Measurements from ENCODE around the gene CPHXL2.
A peak's percentile ranks its signal among the peaks of the same experiment; 100 is the strongest.

CPHXL2 gene

DNA sequence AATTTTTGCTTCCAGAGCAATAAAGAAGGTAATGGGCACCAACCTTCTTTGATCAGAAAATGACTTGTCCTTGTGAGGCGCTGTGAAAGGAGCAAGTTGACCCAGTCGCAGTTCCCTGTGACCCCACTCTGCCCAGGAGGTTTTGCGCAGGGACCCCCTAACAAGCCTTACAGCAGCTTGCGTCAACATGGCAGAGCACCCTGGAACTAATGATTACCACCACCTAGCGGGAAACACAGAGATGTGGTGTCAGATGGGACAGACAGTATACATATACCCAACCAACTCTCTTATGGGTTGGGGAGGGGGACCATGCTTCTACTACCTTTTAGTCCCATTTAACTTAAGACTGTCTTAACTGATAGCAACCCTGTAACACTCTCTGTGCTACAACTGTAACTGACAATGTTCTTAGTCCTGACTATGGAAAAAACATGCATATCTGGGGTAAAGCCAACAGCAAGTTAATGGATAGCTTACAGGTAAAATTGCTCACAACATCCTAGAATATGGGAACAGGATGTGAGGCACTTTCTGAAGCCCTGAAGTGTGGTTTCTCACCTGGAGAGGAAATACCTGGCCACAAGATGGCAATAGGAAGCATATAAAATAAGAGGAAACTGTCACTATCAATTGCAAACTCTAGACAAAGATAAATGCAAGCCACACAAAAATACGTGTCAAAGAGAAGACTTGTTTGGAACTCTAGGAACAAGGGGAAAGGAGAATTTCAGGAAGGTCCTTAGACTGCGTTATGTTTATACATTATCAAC is 32.4 kb downstream of the CPHXL2 start:
- no peak for DNase-seq (ENCODE audit: low read depth in 3 of 3, low spot score in 1 of 3)

DNA sequence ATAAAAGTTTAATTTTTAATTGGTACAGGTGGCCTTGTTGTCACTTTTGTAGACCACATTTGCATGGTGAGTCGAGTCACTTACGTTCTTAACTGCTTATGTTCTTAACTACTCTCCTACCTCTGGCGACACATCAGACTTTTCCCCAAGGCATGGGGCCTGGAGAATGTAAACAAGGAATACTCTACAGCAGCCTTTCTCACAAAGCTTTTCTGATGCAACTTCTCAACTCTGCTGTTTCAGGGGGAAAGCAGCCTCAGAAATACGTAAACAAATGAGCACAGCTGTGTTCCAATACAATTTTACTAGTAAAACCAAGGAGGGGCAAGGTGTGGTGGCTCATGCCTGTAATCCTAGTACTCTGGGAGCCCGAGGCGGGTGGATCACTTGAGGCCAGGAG is 36.2 kb downstream of the CPHXL2 start:
- DNase-seq (ENCODE audit: low read depth in 3 of 3, low spot score in 1 of 3): no peak

DNA sequence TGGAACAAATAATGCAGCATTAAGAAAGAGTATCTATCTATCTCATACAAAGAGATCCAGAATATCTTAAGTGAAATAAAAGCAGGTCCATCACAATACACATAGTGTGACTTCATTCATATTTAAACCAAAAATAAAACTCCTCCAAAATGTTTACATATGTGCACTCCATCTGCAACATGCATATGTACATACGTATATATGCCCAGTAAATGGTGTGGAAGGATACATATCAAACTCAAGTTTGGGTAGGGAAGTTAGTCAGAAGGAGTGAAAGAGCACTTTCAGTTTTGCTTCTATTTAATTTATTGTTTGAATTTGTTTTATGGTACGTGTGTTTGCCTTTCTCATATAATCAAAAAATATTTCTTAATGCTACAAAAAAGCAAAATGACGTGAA is 41.8 kb downstream of the CPHXL2 start:
- no peak for DNase-seq (ENCODE audit: low read depth in 3 of 3, low spot score in 1 of 3)

DNA sequence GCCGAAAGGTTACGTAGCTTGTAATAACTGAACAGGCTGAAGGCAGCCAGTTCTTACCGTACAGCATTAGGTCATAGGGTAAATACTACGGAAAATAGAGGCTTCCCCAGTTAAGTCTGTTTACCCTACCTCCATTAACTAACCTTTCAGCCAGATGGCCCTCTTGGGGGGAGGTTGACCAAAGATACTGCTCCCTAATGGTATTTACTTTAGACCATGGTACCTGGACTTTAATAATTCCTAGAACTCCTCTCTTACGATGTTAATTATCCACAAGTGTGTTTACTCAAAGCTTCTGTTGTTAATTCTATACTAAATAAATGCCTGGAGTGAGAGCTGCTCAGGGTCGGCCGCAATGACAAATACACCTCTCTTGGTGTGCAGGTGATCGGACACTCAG is 44.0 kb downstream of the CPHXL2 start:
- DNase-seq (ENCODE audit: low read depth in 3 of 3, low spot score in 1 of 3): no peak

DNA sequence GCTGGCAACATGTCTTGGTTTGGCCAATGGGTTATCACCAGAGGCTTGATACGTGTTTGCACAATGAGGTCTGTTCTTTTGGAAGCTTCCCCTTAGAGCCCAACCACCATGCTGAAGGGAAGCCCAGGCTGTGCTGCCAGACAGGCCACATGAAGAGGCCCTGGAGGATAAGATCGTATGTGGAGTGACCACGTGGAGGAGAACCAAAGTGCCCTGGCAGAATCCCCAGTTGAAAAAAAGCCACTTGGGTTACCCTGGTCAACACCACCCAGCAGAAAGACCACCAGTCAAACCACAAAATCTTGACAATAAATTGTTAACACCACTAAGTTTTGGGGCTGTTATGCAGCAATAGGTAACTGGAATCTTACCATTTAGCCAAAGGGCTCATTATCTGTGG is 46.8 kb downstream of the CPHXL2 start:
- no peak for DNase-seq (ENCODE audit: low read depth in 3 of 3, low spot score in 1 of 3)

DNA sequence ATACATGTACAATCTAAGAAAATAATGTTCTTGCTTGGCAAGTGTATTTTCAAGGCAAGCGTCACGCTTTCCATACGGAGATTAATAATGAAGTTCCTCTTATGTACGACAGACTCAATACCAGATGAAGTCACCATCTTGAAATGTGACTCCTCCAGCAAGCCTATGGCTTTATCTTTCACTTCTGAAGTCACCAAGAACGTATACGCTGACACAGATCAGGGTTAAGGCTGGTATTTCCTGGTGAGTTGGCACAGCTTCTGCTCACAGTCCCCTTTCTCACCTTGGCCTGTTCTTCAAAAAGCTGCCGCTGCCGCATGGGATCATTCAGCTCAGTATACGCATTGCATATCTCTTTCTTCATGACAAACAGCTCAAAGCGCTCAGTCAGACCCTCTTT is 47.7 kb downstream of the CPHXL2 start:
- DNase-seq (ENCODE audit: low read depth in 3 of 3, low spot score in 1 of 3): no peak

DNA sequence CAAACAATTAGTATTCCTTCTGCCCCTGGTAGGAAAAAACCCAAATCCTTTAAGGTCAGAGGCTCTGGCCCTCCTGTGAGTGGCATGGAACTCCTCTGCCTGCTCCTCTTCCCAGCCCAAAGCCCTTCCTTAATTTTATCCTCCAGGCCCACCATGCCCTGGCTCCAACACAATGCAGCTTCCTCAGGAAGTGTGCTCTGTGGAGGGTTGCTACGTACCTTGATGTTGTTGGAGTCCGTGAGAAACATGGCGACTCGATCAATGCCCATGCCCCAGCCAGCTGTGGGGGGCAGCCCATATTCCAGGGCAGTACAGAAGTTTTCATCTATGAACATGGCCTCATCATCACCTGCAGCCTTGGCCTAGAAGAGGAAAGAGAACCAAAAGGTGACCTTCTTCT is 48.5 kb downstream of the CPHXL2 start:
- no peak for DNase-seq (ENCODE audit: low read depth in 3 of 3, low spot score in 1 of 3)

DNA sequence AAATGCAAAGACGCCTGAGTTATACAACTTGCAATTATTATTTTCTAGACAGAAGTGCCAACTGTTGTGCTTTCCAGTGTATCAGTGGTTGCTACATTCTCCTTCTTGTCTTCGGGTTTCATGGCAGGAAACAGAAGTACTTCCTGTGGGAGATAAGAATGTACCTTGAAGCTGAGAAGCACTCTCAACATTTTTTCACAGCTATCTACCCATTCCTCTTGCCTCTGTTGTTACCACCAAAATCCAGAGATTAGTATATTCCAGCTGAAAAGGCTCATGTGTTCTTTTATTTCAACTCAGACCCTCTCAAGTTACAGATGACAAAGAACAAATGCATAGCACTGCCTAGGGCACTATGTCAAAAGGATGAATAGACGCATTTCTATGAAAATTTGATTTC is 49.0 kb downstream of the CPHXL2 start:
- no peak for DNase-seq (ENCODE audit: low read depth in 3 of 3, low spot score in 1 of 3)

DNA sequence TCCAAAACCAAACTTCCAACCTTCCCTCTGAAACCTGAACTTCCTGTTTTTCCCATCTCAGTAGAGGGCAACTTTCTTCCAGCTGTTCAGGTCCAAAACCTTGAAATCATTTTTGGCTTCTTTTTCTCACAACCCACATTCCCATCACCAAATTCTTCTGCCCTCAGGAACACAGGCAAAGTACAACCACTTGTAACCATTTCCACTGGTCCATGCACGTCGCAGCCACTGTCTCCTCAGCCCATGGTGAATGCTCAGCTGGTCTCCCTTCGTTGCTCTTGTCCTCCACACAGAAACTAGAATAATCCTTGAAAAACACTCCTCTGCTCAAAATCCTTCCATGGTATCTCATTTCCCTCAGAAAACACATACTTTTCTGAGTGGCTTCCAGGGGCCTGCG is 50.0 kb downstream of the CPHXL2 start:
- DNase-seq (ENCODE audit: low read depth in 3 of 3, low spot score in 1 of 3): no peak

DNA sequence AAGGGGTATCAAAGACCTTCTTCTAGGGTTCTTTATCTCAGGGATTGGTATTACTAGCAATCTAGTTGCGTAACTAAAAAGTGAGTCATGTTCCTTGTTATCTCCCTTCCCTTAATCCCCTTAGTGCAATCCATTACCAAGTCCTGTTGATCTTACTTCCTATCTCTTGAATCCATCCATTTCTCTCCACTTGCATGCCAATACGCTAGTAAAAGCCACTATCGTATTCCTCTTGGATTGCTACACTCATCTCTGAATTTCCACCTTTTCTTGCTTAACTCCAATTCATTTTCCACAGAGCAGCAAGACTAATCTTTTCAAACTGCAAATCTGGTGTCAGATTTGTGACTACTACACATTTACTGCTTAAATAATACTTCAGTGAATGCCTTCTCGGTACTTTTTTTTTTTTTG is 51.9 kb downstream of the CPHXL2 start:
- no peak for DNase-seq (ENCODE audit: low read depth in 3 of 3, low spot score in 1 of 3)

DNA sequence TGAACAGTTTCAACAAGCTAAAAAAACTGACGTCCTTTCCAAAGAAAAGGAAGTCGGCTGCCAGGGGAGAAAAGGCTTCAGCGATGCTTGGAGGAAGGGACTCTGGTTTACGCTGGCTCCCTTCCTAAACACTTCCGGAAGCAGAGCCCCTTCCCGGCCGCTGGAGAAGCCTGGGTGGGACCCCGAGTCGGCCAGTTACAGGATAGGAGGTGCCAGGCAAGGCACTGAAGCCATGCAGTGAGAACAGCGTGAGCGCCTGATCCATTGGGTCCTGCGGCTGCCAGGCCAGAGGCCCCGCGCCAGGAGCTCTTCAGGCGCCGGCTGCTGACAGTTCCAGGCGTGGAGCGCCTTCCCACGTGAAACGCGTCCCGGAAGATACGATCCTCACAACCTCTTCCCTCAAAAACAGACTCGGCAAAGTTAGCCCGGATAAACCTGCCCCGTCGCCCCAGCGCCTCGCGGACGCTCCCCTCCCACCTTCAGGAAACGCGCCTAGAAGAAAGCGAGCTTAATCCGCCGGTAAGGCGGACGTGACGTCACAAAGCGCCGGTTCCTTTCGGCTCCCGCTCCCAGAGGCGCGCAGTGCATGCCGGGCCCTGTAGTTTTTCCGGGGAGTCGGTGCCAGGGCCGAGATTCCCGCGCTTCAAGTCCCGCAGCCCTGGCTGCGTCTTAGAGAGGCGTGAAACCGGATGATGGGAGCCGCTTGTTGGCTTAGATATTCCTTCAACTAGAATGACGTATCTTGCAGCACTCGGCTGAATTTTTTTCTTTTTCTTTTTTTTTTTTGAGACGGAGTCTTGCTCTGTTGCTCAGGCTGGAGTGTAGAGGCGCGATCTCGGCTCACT is 53.8 kb downstream of the CPHXL2 start, which contains the start of gene ADAT1:
TSS of gene ADAT1 (minus strand) at position 521 of the 845 bp plus-strand sequence. CDS start 2,482 bp downstream, outside the sequence.
- DNase-seq (ENCODE audit: low read depth in 3 of 3, low spot score in 1 of 3): peak; percentile 87 to 90 (median 90)

DNA sequence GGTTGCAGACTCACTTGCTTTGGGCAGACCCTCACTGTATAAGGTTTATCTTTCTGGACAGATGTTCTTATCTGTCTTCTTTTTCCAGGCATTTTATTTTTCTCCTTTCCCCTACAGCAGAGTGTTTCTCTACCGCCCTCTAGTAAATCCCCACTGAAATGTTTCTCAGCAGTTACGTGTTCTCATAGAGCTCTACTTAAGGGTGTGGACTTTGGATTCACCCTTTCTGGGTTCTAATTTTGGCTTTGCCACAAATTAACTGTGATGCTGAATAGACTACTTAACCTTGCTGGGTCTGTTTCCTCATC is 55.7 kb downstream of the CPHXL2 start:
- no peak for DNase-seq (ENCODE audit: low read depth in 3 of 3, low spot score in 1 of 3)

DNA sequence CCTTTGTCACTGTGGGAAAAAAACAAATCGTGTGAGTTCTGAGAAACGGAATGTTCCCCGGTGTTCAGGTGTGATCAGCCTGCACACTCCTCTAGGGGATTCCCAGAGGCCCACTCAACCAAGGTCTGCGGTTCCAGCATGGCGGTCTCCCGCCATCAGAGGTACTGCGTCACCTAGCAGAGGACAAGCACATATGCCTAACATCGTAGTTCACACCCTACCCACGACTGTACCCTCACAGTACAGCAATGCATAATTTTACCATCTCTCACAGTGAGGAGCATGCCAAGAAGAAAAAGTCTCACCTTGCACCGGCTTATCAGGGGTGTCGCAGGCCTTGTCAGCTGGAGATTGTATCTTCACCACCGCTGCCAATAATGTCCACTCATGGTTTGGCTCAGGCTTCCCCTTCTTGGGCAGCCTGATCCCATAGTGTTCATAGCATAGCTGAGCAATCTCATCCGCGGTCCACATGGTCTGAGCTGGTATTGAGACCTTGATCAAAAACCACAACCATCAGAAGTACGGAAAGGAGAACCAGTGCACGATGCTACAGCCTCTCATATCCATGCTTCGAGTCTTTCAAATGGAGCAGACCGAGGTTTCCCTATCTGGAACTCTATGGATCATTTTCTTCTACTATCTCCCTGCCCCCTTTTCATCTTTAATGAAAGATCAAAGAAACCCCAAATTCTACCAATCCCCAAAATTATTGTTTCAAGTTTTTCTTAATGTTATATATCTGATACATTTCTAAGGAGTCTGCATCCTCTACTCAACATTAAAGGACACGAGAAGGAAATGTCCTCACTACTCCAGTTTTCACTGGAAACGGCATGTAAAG is 56.3 kb downstream of the CPHXL2 start:
- DNase-seq (ENCODE audit: low read depth in 3 of 3, low spot score in 1 of 3): no peak

DNA sequence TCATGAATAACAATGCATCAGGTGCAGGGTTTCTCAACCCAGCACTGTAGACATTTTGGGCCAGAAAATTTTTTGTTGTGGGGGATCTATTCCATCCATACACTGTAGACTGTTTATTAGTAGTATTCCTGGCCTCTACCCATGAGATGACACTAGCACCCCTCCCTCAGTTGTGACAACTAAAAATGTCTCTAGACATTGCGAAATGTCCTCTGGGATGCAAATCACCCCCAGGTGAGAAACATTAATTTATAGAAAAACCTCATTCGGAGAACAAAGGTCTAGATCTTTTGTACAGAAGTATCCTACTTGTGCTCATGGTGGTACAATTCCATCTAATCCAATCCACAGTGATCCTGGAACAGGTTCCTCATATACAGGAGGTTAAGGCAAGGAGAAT is 58.0 kb downstream of the CPHXL2 start:
- DNase-seq (ENCODE audit: low read depth in 3 of 3, low spot score in 1 of 3): no peak

DNA sequence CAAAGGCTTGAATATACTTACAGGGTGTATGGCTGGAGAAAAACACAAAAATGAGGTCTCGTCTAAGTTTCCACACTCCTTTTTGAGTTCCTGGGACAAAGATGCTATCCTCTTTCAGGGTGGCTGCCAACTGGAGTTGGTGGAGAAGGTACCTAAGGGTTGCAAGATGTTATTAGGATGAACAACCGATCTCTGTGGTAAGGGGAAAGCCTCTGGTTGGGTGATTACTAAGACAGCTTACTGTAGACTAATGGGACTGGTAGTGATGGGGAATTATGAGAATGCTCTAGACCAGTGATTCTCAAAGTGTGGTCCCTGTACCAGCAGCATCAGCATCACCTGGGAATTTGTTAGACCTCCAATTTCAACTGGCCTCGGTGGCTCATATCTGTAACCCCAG is 59.7 kb downstream of the CPHXL2 start:
- no peak for DNase-seq (ENCODE audit: low read depth in 3 of 3, low spot score in 1 of 3)

DNA sequence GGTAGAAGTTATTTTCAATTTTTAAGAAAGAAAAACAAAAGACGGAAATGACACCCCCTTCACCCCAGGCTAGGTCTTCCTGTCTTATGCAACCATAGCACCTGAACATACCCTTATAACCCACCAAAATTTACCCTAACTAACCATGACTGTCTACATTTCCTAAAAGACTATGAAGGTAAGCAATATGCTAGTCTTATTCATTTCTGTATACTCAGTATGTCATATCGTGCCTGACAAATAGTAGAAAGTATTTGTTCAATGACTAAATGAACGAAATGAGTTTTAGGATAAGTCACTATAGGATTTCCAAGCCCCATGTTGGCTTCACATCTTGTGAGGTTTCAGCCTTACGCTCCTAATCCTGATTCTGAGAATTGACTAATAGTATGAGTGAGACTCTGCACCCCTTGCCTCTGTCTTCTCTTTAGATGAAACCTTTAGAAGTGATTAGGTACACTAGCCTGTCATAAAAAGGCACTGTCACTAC is 60.2 kb downstream of the CPHXL2 start:
- DNase-seq (ENCODE audit: low read depth in 3 of 3, low spot score in 1 of 3): no peak

DNA sequence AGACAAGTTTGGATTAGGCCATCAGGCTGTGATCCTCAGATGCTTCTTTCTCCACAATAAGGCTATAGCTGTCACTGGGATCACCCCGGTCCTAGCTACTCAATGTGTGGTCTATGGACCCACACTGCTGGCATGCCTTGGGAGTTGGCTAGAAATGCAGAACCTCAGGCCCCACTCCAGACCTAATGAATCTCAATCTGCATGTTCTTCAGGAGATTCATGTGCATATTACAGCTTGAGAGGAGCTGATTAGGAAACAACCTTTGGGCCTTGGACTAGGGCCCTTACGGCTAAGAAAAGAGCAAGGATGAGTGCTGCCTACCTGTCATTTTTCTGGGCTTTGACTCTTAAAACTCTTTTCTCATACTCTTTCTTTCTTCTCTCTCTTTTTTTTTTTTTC is 61.2 kb downstream of the CPHXL2 start:
- no peak for DNase-seq (ENCODE audit: low read depth in 3 of 3, low spot score in 1 of 3)

DNA sequence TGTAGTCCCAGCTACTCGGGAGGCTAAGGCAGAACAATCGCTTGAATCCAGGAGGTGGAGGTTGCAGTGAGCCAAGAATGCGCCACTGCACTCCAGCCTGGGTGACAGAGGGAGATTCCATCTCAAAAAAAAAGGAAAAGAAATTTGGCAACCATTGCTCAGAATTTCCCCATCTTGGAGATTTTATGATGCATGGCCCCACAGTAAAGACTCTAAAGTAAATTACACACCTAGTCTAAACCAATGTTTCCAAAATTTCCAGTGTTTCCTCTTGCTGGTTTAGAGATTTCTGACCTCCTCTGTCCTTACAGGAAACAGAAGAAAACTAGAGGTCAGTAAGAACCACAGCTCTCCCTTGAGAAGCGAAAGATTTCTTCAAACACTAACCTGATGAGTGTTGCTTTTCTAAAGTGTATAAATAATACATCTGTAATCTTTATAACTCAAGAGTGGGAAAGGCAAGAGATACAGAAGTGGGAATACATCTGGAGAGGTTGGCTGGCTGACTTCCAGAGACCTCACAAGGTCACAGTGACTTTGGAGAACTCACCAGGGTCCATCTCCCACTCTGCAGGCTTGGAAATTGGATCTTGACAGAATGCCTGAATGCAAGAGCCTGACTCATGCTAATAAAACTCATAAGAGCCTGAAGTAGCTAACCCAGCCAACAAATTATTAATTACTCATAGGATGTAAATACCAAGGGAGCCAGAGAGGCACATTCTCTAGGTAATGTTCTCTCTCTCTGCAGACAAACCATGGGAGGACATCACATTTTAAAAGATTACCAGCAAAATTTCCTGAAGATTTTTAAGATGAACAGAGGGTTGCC is 62.5 kb downstream of the CPHXL2 start:
- no peak for DNase-seq (ENCODE audit: low read depth in 3 of 3, low spot score in 1 of 3)

Data from stimulated activated CD4-positive, alpha-beta T cell treated with anti-CD3 and anti-CD28 coated beads, TNF-alpha, amount 100 ng/mL, for 1 hour (primary cell).